Central memory CD8-positive, alpha-beta T cell (primary cell): ENCODE results near the gene GDI2.
"Not testable (repeated sequence)": the region's sequence is repeated elsewhere in the genome, so short reads cannot be mapped to it uniquely, and the experiment has no call there.

Experiments used
- ATAC-seq: fragments of 150-1000 bp; cut with Tn5 transposase; replicated peaks from 2 replicates; pipeline ENCODE4 v1.10.0; 2022; ENCODE audit warnings: mild to moderate bottlenecking, moderate FRiP score, moderate number of reproducible peaks; ENCODE audit not compliant: poor library complexity, severe bottlenecking; ENCODE audit errors: extremely low read depth
- DNase-seq, 2 donors: peaks; one replicate each; pipeline ENCODE4 v3.0.0; 2021; ENCODE audit warnings: low spot score in 2 of 2
- H3K27ac Mint-ChIP-seq: one replicate; pipeline ENCODE4 v1.8.0; 2022; ENCODE audit warnings: low read depth, mild to moderate bottlenecking, moderate library complexity, mixed read lengths
- H3K27me3 Mint-ChIP-seq: one replicate; pipeline ENCODE4 v1.8.0; 2022; ENCODE audit warnings: mixed read lengths
- H3K36me3 Mint-ChIP-seq: one replicate; pipeline ENCODE4 v1.8.0; 2022; ENCODE audit warnings: mild to moderate bottlenecking, moderate library complexity, mixed read lengths; ENCODE audit not compliant: insufficient read depth
- H3K4me1 Mint-ChIP-seq: one replicate; pipeline ENCODE4 v1.8.0; 2022; ENCODE audit warnings: mixed read lengths
- H3K4me3 Mint-ChIP-seq: one replicate; pipeline ENCODE4 v1.8.0; 2022; ENCODE audit warnings: mild to moderate bottlenecking, moderate library complexity, mixed read lengths
- H3K9me3 Mint-ChIP-seq: one replicate; pipeline ENCODE4 v1.8.0; 2022; ENCODE audit warnings: mixed read lengths

GDI2 gene

GRCh38 chr10:5805260-5805659 lies 8.0 kb downstream of the GDI2 start:
- H3K4me1 Mint-ChIP-seq, result peaks cover 58% of the 10 kb centered on the region
- H3K36me3 Mint-ChIP-seq, result peaks cover 19% of the 10 kb centered on the region
- H3K27ac Mint-ChIP-seq, result no peak overlapping the region
- DNase-seq, result no peak
- no peaks in the 10 kb centered on the region for H3K27me3 Mint-ChIP-seq
- no peak overlapping the region for H3K4me3 Mint-ChIP-seq
- no peaks in the 10 kb centered on the region for H3K9me3 Mint-ChIP-seq
- no peak for ATAC-seq

DNA sequence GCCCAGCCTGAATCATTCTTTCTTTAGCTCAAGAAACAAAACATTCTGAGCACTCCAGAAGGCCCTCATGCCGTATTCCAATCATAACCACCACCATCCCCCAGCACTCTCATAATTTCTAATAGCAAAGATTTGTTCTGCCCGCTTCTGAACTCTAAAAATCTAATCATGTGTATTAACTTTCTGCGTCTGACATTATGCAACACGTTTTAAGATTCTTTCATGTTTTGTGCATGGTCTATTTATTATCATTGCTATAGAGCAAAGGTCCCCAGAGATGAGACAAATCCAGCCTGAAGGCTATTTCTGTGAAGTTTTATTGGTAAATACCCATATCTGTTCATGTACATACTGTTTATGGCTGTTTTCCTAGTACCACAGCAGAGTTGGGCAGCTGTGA lies 8.8 kb downstream of the GDI2 start:
- ATAC-seq (no peak), DNase-seq (no peak)
- H3K27ac Mint-ChIP-seq, result no peak overlapping the region
- H3K4me1 Mint-ChIP-seq, result peaks cover 55% of the 10 kb centered on the region
- no peak overlapping the region for H3K4me3 Mint-ChIP-seq
- H3K36me3 Mint-ChIP-seq, result peaks cover 19% of the 10 kb centered on the region
- H3K27me3 Mint-ChIP-seq, result no peaks in the 10 kb centered on the region
- no peaks in the 10 kb centered on the region for H3K9me3 Mint-ChIP-seq

DNA sequence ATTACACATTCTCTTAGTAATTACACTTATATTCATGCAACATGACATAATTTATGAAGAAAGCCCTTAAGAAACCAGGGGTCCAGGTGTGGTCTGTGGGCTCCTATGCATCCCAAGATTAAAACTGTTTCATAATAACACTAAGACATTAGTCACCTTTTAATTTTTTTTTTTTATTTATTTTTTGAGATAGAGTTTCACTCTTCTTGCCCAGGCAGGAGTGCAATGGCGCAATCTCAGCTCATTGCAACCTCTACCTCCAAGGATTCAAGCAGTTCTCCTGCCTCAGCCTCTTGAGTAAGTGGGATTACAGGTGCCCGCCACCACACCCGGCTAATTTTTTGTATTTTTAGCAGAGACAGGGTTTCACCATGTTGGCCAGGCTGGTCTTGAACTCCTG lies 12.5 kb downstream of the GDI2 start:
- no peaks in the 10 kb centered on the region for H3K9me3 Mint-ChIP-seq
- H3K27ac Mint-ChIP-seq, result no peak overlapping the region
- peaks cover 32% of the 10 kb centered on the region for H3K4me1 Mint-ChIP-seq
- no peak for ATAC-seq
- no peak overlapping the region for H3K4me3 Mint-ChIP-seq
- no peaks in the 10 kb centered on the region for H3K27me3 Mint-ChIP-seq
- DNase-seq, result no peak
- peaks cover 33% of the 10 kb centered on the region for H3K36me3 Mint-ChIP-seq

DNA sequence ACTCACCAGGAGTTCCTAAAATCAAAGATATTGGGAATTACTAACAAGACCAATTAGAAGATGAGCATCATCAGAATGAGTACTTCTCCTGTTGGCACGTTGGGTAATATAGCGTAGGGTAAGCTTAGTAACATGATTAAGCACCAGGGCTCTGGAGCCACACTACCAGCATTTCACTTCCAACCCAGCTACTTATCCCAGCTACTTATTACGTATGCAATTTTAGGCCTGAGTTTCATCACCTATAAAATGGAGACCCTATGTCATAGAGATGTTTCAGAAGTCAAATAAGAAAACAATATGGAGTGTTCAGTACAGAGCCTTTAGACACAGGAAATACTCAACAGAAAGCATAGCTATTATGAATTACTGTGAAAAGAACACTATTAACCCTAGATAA lies 19.0 kb downstream of the GDI2 start:
- ATAC-seq (no peak), DNase-seq (no peak)
- Mint-ChIP-seq H3K27ac (no peak overlapping the region), H3K4me1 (peaks cover 14% of the 10 kb centered on the region), H3K36me3 (peaks cover 68% of the 10 kb centered on the region), H3K4me3 (no peak overlapping the region), H3K27me3 (no peaks in the 10 kb centered on the region), H3K9me3 (no peaks in the 10 kb centered on the region)

GRCh38 chr10:5789626-5790025 lies 23.6 kb downstream of the GDI2 start:
- Mint-ChIP-seq H3K27ac (no peak overlapping the region), H3K36me3 (peaks cover 79% of the 10 kb centered on the region), H3K4me3 (no peak overlapping the region), H3K9me3 (no peaks in the 10 kb centered on the region), H3K27me3 (no peaks in the 10 kb centered on the region), H3K4me1 (peaks cover 24% of the 10 kb centered on the region)
- ATAC-seq (no peak), DNase-seq (no peak)

DNA sequence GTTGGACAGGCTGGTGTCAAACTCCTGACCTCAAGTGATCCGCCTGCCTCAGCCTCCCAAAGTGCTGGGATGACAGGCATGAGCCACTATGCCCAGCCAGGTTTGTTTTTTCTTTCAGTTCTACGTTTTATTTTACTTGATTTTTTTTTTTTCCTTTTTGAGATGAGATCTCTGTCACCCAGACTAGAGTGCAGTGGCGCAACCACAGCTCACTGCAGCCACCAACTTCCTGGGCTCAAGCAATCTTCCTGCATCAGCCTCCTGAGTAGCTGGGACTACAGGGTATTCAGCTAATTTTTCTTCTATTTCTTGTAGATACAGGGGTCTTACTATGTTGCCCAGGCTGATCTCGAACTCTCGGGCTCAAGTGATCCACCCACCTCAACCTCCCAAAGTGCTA lies 24.3 kb downstream of the GDI2 start:
- H3K4me3 Mint-ChIP-seq, result no peak overlapping the region
- H3K27me3 Mint-ChIP-seq, result no peaks in the 10 kb centered on the region
- no peak for DNase-seq
- peaks cover 24% of the 10 kb centered on the region for H3K4me1 Mint-ChIP-seq
- ATAC-seq, result no peak
- H3K27ac Mint-ChIP-seq, result no peak overlapping the region
- peaks cover 81% of the 10 kb centered on the region for H3K36me3 Mint-ChIP-seq
- no peaks in the 10 kb centered on the region for H3K9me3 Mint-ChIP-seq

DNA sequence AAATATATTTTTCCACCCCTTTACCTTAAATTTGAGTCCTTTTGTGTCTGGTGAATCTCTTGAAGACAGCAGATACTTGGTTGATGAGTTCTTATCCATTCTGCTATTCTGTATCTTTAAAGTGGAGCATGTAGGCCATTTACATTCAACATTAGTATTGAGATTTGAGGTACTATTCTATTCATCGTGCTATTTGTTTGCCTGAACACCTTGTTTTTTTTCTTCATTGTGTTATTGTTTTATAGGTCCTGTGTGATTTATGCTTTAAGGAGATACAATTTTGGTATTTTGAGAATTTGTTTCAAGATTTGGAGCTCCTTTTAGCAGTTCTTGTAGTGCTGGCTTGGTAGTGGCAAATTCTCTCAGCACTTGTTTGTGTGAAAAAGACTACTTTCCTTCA lies 29.9 kb downstream of the GDI2 start:
- H3K4me3 Mint-ChIP-seq, result no peak overlapping the region
- H3K27me3 Mint-ChIP-seq, result no peaks in the 10 kb centered on the region
- DNase-seq, result no peak
- peaks cover 37% of the 10 kb centered on the region for H3K4me1 Mint-ChIP-seq
- H3K27ac Mint-ChIP-seq, result no peak overlapping the region
- no peaks in the 10 kb centered on the region for H3K9me3 Mint-ChIP-seq
- no peak for ATAC-seq
- H3K36me3 Mint-ChIP-seq, result peaks cover 61% of the 10 kb centered on the region

DNA sequence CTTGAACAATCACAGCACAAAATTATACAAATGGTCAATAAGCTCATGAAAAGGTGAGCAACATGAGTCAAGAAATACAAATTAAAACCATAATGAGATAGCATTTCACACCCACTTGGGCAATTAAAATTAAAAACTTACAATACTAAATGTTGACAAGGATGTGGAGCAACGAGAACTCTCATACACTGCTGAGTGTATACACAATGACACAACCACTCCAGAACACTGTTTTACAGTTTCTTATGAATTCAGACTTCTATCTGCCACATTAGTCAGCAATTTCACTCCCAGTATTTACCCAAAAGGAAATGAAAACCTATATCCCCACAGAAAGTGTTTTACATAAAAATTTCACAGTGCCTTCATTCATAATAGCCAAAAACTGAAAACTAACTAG lies 31.1 kb downstream of the GDI2 start:
- Mint-ChIP-seq H3K27ac (no peak overlapping the region), H3K4me1 (peaks cover 30% of the 10 kb centered on the region), H3K27me3 (no peaks in the 10 kb centered on the region), H3K36me3 (peaks cover 59% of the 10 kb centered on the region), H3K4me3 (no peak overlapping the region), H3K9me3 (no peaks in the 10 kb centered on the region)
- ATAC-seq (no peak), DNase-seq (no peak)

DNA sequence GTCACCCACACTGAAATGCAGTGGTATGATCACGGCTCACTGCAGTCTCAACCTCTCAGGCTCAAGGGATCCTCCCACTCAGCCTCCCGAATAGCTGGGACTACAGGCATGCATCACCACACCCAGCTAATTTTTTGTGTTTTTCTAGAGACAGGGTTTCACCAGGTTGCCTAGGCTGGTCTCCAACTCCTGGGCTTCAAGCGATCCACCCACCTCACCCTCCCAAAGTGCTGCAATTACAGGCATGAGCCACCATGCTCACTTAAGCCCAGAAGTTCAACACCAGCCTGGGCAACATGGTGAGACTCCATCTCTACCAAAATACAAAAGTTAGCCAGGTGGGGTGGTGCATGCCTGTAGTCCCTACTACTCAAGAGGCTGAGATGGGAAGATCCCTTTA lies 33.5 kb downstream of the GDI2 start:
- DNase-seq (no peak), ATAC-seq (no peak)
- H3K9me3 Mint-ChIP-seq, result no peaks in the 10 kb centered on the region
- H3K27me3 Mint-ChIP-seq, result no peaks in the 10 kb centered on the region
- peaks cover 47% of the 10 kb centered on the region for H3K36me3 Mint-ChIP-seq
- peak overlapping the region; percentile 10 for H3K27ac Mint-ChIP-seq
- no peak overlapping the region for H3K4me3 Mint-ChIP-seq
- H3K4me1 Mint-ChIP-seq, result peaks cover 49% of the 10 kb centered on the region

GRCh38 chr10:5777758-5778157 lies 35.5 kb downstream of the GDI2 start:
- not testable (repeated sequence) for DNase-seq, ATAC-seq, H3K9me3 Mint-ChIP-seq, H3K4me3 Mint-ChIP-seq, H3K27ac Mint-ChIP-seq, H3K27me3 Mint-ChIP-seq
- Mint-ChIP-seq H3K36me3 (peaks cover 35% of the 10 kb centered on the region), H3K4me1 (peaks cover 52% of the 10 kb centered on the region)

- no peak for ATAC-seq
- no peak overlapping the region for H3K4me3 Mint-ChIP-seq
- H3K27me3 Mint-ChIP-seq, result no peaks in the 10 kb centered on the region
- peaks cover 32% of the 10 kb centered on the region for H3K36me3 Mint-ChIP-seq
- DNase-seq, result no peak
- H3K27ac Mint-ChIP-seq, result no peak overlapping the region
- H3K4me1 Mint-ChIP-seq, result peaks cover 42% of the 10 kb centered on the region
- H3K9me3 Mint-ChIP-seq, result no peaks in the 10 kb centered on the region
These were observed 36.4 kb downstream of the GDI2 start for GRCh38 chr10:5776881-5777197.

DNA sequence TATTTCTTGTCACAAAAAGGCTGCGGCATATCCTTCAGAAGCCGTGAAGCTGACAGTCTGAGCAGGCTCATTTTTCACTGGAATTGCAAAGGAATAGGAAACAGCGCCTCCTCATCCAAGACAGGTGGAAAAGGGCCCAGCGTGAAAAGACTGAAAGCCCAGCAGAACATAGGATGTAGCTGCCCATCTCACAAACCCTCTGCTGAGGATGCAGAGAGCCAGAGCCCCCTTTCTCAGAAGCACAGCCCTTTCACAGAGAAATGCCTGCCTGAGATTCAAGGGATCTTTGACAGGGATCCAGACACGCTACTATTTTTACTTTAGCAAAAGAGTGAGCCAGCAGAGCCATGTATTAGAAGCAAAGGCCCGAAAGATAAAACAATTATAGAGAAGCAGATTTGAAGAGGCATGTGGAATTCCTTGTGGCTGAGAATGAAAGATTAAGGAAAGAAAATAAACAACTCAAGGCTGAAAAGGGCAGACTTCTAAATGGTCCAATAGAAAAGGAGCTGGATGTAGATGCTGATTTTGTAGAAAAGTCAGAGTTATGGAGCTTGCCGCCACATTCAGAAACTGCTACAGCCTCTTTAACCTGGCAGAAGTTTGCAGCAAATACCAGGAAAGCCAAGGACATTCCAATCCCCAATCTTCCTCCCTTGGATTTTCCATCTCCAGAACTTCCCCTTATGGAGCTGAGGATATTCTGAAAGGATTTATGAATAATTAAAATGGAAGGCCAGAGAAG lies 36.9 kb downstream of the GDI2 start:
- Mint-ChIP-seq H3K4me3 (peak overlapping the region; percentile 57), H3K36me3 (peaks cover 30% of the 10 kb centered on the region), H3K4me1 (peaks cover 41% of the 10 kb centered on the region), H3K27ac (peak overlapping the region; percentile 84), H3K27me3 (no peaks in the 10 kb centered on the region), H3K9me3 (no peaks in the 10 kb centered on the region)
- ATAC-seq (no peak), DNase-seq (no peak)

DNA sequence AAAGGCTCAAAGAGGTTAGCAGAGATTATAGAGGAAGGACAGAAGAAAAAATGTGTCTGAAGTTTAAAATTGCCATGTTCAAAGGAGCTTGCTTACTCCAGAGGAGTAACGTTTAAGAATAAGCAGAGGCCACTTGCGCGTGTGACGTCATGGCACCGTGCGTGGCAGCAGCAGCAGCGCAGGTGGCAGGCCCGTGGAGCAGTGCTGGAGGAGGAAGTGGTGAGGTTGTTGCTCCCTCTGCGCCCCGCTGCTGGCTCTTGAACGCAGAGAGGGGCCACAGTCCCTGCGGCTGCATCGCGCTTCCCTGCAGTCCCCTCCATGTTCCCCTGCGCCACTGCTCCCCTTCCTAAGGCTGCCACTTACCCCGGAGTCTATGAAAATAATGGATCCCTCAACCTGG lies 37.5 kb downstream of the GDI2 start:
- Mint-ChIP-seq H3K9me3 (no peaks in the 10 kb centered on the region), H3K4me3 (peak overlapping the region; percentile 57), H3K4me1 (peaks cover 37% of the 10 kb centered on the region), H3K36me3 (peaks cover 30% of the 10 kb centered on the region), H3K27me3 (no peaks in the 10 kb centered on the region), H3K27ac (peak overlapping the region; percentile 84)
- DNase-seq, result peak; percentile 40 to 59
- ATAC-seq, result peak; percentile 98
